HEK293 (cell line): ENCODE measurements around the gene CCDC85B.

Experiments
- CTCF ChIA-PET: fragments of 350-600 bp; formaldehyde crosslinking; extraction: SDS; loops from one replicate; lab custom pipeline; 2021; ENCODE audit warnings: antibody characterized with exemption; lab: Yijun Ruan, JAX
- POLR2A ChIA-PET: fragments of 300-600 bp; formaldehyde crosslinking; extraction: SDS; loops from one replicate; lab custom pipeline; 2020; ENCODE audit warnings: antibody characterized with exemption, inconsistent platforms; lab: Yijun Ruan, JAX
- H3K27ac ChIP-seq: fragments of 200-500 bp; sonication (Bioruptor generic); 2 replicates; pipeline ENCODE4 v1.5.1; 2014; ENCODE audit warnings: low read depth, low read length, control low read depth, inconsistent platforms; ENCODE audit errors: extremely low read depth
- H3K36me3 ChIP-seq, 2 experiments: fragments of 200-500 bp in 1 of 2; sonication (Bioruptor generic) in 1 of 2; 1 replicate in 1 of 2; 2 replicates in 1 of 2; pipeline ENCODE4 v1.5.1; 2014 to 2017; ENCODE audit warnings: inconsistent platforms in 2 of 2, low read length in 2 of 2; ENCODE audit not compliant: control insufficient read depth in 2 of 2, insufficient read depth in 1 of 2
- H3K4me1 ChIP-seq: fragments of 200-500 bp; sonication (Bioruptor generic); 2 replicates; pipeline ENCODE4 v1.5.1; 2014; ENCODE audit warnings: mild to moderate bottlenecking, low read length, inconsistent platforms; ENCODE audit not compliant: control insufficient read depth, insufficient read depth
- H3K4me3 ChIP-seq: 2 replicates; pipeline ENCODE4 v1.5.1; 2011; ENCODE audit warnings: low read depth, mild to moderate bottlenecking, control low read depth, low read length, moderate library complexity
- H3K9me3 ChIP-seq: fragments of 200-500 bp; sonication (Bioruptor generic); 2 replicates; pipeline ENCODE4 v1.5.1; 2014; ENCODE audit warnings: low read depth, low read length, inconsistent platforms; ENCODE audit not compliant: control insufficient read depth, insufficient read depth
- KLF16 ChIP-seq: fragments of 450-650 bp; formaldehyde crosslinking; IDR thresholded peaks from 2 replicates; pipeline ENCODE4 v1.5.1; 2017; ENCODE audit warnings: missing biosample characterization, missing genetic modification characterization
- OSR2 ChIP-seq: fragments of 450-650 bp; formaldehyde crosslinking; IDR thresholded peaks from 2 replicates; pipeline ENCODE4 v1.5.1; 2016; ENCODE audit warnings: missing biosample characterization, missing genetic modification characterization
- ZIC2 ChIP-seq: fragments of 450-650 bp; formaldehyde crosslinking; IDR thresholded peaks from 2 replicates; pipeline ENCODE4 v1.5.1; 2016; ENCODE audit warnings: missing biosample characterization, missing genetic modification characterization
- ZNF2 ChIP-seq: fragments of 450-650 bp; formaldehyde crosslinking; IDR thresholded peaks from 2 replicates; pipeline ENCODE4 v1.5.1; 2016; ENCODE audit warnings: missing biosample characterization, missing genetic modification characterization
- ZNF202 ChIP-seq: fragments of 450-650 bp; formaldehyde crosslinking; IDR thresholded peaks from 2 replicates; pipeline ENCODE4 v1.5.1; 2016; ENCODE audit warnings: missing biosample characterization, missing genetic modification characterization, borderline replicate concordance
- ZNF274 ChIP-seq, 2 experiments: fragments of 200-500 bp in 1 of 2; fragments of 450-650 bp in 1 of 2; sonication (Bioruptor generic) in 1 of 2; formaldehyde crosslinking in 1 of 2; IDR thresholded peaks; 2 replicates each; pipeline versions ENCODE4 v1.5.1 to v1.6.1; 2014 to 2016; ENCODE audit warnings: borderline replicate concordance in 1 of 2, inconsistent platforms in 1 of 2, low read length in 1 of 2, missing biosample characterization in 1 of 2, missing genetic modification characterization in 1 of 2
- ZNF416 ChIP-seq: fragments of 450-650 bp; formaldehyde crosslinking; IDR thresholded peaks from 2 replicates; pipeline ENCODE4 v1.5.1; 2016; ENCODE audit warnings: missing biosample characterization, missing genetic modification characterization
- ZNF423 ChIP-seq: fragments of 450-650 bp; formaldehyde crosslinking; IDR thresholded peaks from 2 replicates; pipeline ENCODE4 v1.5.1; 2016; ENCODE audit warnings: missing biosample characterization, missing genetic modification characterization
- ZNF48 ChIP-seq: fragments of 450-650 bp; formaldehyde crosslinking; IDR thresholded peaks from 2 replicates; pipeline ENCODE4 v1.5.1; 2016; ENCODE audit warnings: missing biosample characterization, missing genetic modification characterization
- ZNF521 ChIP-seq: fragments of 450-650 bp; formaldehyde crosslinking; IDR thresholded peaks from 2 replicates; pipeline ENCODE4 v1.5.1; 2017; ENCODE audit warnings: missing biosample characterization, mild to moderate bottlenecking, missing genetic modification characterization
- ZNF529 ChIP-seq: fragments of 450-650 bp; formaldehyde crosslinking; IDR thresholded peaks from 2 replicates; pipeline ENCODE4 v1.5.1; 2017; ENCODE audit warnings: missing genetic modification characterization, missing biosample characterization; ENCODE audit not compliant: insufficient replicate concordance
- ZNF560 ChIP-seq: fragments of 450-650 bp; formaldehyde crosslinking; IDR thresholded peaks from 2 replicates; pipeline ENCODE4 v1.5.1; 2017; ENCODE audit warnings: missing biosample characterization, missing genetic modification characterization, borderline replicate concordance
- TF ChIP-seq, protein P1 (sequence below): fragments of 450-650 bp; formaldehyde crosslinking; IDR thresholded peaks from 2 replicates; pipeline ENCODE4 v1.5.1; 2016; ENCODE audit warnings: missing biosample characterization, missing genetic modification characterization, borderline replicate concordance
- TF ChIP-seq, protein P2 (sequence below): fragments of 450-650 bp; formaldehyde crosslinking; IDR thresholded peaks from 2 replicates; pipeline ENCODE4 v1.5.1; 2016; ENCODE audit warnings: missing biosample characterization, missing genetic modification characterization
- TF ChIP-seq, protein P3 (sequence below): fragments of 450-650 bp; formaldehyde crosslinking; IDR thresholded peaks from 2 replicates; pipeline ENCODE4 v1.5.1; 2017; ENCODE audit warnings: missing biosample characterization, missing genetic modification characterization
- TF ChIP-seq, protein P4 (sequence below): fragments of 450-650 bp; formaldehyde crosslinking; IDR thresholded peaks from 2 replicates; pipeline ENCODE4 v1.5.1; 2016; ENCODE audit warnings: missing biosample characterization, missing genetic modification characterization

CCDC85B gene

DNA sequence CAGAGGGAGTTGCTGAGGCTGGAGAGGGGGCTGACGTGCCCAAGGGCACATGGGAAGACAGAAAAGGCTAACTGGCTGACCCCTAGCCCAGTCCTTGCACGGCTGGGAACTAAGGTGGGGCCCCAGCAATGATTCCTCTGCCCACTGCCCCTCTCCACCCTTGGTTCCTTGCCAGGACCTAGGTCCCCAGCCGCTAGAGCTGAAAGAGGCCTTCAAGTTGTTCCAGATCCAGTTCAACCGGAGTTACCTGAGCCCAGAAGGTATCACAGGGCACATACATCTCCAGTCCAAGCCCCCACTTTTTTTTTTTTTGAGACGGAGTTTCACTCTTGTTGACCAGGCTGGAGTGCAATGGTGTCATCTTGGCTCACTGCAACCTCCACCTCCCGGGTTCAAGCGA lies 10.4 kb upstream of the CCDC85B start (continued):
- TF ChIP-seq, protein P1, sequence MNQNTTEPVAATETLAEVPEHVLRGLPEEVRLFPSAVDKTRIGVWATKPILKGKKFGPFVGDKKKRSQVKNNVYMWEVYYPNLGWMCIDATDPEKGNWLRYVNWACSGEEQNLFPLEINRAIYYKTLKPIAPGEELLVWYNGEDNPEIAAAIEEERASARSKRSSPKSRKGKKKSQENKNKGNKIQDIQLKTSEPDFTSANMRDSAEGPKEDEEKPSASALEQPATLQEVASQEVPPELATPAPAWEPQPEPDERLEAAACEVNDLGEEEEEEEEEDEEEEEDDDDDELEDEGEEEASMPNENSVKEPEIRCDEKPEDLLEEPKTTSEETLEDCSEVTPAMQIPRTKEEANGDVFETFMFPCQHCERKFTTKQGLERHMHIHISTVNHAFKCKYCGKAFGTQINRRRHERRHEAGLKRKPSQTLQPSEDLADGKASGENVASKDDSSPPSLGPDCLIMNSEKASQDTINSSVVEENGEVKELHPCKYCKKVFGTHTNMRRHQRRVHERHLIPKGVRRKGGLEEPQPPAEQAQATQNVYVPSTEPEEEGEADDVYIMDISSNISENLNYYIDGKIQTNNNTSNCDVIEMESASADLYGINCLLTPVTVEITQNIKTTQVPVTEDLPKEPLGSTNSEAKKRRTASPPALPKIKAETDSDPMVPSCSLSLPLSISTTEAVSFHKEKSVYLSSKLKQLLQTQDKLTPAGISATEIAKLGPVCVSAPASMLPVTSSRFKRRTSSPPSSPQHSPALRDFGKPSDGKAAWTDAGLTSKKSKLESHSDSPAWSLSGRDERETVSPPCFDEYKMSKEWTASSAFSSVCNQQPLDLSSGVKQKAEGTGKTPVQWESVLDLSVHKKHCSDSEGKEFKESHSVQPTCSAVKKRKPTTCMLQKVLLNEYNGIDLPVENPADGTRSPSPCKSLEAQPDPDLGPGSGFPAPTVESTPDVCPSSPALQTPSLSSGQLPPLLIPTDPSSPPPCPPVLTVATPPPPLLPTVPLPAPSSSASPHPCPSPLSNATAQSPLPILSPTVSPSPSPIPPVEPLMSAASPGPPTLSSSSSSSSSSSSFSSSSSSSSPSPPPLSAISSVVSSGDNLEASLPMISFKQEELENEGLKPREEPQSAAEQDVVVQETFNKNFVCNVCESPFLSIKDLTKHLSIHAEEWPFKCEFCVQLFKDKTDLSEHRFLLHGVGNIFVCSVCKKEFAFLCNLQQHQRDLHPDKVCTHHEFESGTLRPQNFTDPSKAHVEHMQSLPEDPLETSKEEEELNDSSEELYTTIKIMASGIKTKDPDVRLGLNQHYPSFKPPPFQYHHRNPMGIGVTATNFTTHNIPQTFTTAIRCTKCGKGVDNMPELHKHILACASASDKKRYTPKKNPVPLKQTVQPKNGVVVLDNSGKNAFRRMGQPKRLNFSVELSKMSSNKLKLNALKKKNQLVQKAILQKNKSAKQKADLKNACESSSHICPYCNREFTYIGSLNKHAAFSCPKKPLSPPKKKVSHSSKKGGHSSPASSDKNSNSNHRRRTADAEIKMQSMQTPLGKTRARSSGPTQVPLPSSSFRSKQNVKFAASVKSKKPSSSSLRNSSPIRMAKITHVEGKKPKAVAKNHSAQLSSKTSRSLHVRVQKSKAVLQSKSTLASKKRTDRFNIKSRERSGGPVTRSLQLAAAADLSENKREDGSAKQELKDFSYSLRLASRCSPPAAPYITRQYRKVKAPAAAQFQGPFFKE (tag by site-specific recombination) = no peak
- no peak for TF ChIP-seq KLF16 (tag by site-specific recombination)
- no peak for TF ChIP-seq ZNF274 (IDR thresholded peaks at IDR 0.05; ENCODE audit: low read length)
- TF ChIP-seq ZNF274 (tag by site-specific recombination; IDR thresholded peaks at IDR 0.05; ENCODE audit: borderline replicate concordance) = no peak
- TF ChIP-seq ZNF416 (tag by site-specific recombination) = no peak
- TF ChIP-seq ZNF529 (tag by site-specific recombination) = no peak

DNA sequence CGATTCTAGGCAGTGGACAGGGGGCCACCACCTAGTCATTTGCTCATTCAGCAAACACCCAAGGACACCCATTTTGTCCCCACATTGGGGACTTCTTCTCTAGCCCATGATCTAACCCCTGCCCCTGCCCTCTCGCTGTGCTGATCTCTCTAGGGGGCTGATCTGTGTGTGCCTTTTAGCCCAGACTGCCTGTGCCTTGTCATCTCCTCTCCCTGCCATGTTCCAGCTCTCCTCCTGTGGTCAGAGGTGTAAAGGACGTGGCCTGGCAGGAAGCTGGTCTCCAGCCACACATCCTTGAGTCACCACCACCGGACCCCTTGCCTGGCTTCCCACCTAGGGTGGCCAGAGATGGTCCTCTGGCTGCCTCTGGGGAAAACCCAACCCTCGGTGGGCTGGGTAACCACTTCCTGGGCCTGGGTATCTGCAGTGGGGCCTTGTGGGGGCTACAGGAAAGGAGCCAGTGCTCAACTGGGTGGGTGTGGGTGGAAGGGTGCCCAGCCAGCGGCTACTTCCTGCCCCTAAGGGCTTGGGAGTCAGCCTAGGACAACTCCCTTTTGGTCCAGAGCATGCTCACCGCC lies 9.5 kb upstream of the CCDC85B start:
- POLR2A ChIA-PET = interaction anchor here (0.9 to 2.1 kb wide), 5 partner anchors 9 to 23 kb away, joined by 3 to 6 read pairs (median 4); partner anchors contain the start of genes CFL1 and MUS81
- no peak overlapping the region for H3K27ac ChIP-seq
- CTCF ChIA-PET = interaction anchor here (0.6 to 0.7 kb wide), 2 partner anchors 21 to 165 kb away, joined by 3 read pairs; partner anchors contain the start of gene MUS81
- no peaks in the 10 kb centered on the region for H3K4me1 ChIP-seq
- H3K9me3 ChIP-seq = no peaks in the 10 kb centered on the region
- H3K4me3 ChIP-seq = no peak overlapping the region
- peaks cover 0 to 41% of the 10 kb centered on the region in 2 experiments; a peak in 1 of 3 replicates for H3K36me3 ChIP-seq
- TF ChIP-seq ZIC2 (tag by site-specific recombination) = peak; percentile 18; the same call in 1 of the 2 replicates
- no peak for TF ChIP-seq ZNF202
- TF ChIP-seq, protein P2, sequence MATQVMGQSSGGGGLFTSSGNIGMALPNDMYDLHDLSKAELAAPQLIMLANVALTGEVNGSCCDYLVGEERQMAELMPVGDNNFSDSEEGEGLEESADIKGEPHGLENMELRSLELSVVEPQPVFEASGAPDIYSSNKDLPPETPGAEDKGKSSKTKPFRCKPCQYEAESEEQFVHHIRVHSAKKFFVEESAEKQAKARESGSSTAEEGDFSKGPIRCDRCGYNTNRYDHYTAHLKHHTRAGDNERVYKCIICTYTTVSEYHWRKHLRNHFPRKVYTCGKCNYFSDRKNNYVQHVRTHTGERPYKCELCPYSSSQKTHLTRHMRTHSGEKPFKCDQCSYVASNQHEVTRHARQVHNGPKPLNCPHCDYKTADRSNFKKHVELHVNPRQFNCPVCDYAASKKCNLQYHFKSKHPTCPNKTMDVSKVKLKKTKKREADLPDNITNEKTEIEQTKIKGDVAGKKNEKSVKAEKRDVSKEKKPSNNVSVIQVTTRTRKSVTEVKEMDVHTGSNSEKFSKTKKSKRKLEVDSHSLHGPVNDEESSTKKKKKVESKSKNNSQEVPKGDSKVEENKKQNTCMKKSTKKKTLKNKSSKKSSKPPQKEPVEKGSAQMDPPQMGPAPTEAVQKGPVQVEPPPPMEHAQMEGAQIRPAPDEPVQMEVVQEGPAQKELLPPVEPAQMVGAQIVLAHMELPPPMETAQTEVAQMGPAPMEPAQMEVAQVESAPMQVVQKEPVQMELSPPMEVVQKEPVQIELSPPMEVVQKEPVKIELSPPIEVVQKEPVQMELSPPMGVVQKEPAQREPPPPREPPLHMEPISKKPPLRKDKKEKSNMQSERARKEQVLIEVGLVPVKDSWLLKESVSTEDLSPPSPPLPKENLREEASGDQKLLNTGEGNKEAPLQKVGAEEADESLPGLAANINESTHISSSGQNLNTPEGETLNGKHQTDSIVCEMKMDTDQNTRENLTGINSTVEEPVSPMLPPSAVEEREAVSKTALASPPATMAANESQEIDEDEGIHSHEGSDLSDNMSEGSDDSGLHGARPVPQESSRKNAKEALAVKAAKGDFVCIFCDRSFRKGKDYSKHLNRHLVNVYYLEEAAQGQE = no peak
- TF ChIP-seq ZNF521 = no peak

DNA sequence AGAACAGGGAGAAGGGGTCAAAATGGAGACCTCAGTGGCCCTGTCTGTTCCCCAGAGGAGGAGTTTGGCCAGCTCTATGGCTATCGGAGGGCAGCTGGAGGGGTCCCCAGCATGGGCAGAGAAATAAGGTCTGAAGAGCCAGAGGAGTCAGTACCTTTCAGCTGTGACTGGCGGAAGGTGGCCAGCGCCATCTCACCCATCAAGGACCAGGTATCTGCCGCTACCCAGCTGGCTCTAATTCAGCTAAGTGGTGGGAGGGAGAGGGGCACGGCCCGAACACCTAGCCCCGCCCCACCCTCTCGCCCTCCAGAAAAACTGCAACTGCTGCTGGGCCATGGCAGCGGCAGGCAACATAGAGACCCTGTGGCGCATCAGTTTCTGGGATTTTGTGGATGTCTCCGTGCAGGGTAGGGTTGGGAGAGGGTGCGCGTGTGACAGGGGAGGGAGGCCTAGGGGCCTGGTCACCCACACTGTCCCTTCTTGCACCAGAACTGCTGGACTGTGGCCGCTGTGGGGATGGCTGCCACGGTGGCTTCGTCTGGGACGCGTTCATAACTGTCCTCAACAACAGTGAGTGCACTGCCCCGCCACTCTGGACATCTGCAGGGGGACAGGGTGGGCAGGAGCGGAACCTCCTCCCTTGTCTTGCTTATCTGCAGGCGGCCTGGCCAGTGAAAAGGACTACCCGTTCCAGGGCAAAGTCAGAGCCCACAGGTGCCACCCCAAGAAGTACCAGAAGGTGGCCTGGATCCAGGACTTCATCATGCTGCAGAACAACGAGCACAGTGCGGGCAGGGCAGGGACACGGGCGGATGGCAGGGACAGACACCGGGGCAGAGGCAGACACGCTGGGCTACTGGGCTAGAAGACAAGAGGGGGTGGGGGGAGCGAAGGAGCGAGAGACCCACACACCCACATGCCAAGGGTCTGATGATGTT lies 8.1 kb upstream of the CCDC85B start:
- ChIA-PET CTCF (interaction anchor here (0.9 to 9.5 kb wide), 6 partner anchors 8 to 170 kb away, joined by 3 to 189 read pairs (median 18); partner anchors contain the start of genes FOSL1 and KAT5), POLR2A (interaction anchor here (1.1 to 2.1 kb wide), 3 partner anchors 8 to 24 kb away, joined by 3 to 6 read pairs (median 6); partner anchors contain the start of genes CCDC85B and CFL1)
- no peaks in the 10 kb centered on the region for H3K9me3 ChIP-seq
- H3K4me3 ChIP-seq = no peak overlapping the region
- H3K4me1 ChIP-seq = no peaks in the 10 kb centered on the region
- peaks cover 0 to 53% of the 10 kb centered on the region in 2 experiments; a peak in 2 of 3 replicates for H3K36me3 ChIP-seq
- no peak overlapping the region for H3K27ac ChIP-seq
- TF ChIP-seq, protein P3, sequence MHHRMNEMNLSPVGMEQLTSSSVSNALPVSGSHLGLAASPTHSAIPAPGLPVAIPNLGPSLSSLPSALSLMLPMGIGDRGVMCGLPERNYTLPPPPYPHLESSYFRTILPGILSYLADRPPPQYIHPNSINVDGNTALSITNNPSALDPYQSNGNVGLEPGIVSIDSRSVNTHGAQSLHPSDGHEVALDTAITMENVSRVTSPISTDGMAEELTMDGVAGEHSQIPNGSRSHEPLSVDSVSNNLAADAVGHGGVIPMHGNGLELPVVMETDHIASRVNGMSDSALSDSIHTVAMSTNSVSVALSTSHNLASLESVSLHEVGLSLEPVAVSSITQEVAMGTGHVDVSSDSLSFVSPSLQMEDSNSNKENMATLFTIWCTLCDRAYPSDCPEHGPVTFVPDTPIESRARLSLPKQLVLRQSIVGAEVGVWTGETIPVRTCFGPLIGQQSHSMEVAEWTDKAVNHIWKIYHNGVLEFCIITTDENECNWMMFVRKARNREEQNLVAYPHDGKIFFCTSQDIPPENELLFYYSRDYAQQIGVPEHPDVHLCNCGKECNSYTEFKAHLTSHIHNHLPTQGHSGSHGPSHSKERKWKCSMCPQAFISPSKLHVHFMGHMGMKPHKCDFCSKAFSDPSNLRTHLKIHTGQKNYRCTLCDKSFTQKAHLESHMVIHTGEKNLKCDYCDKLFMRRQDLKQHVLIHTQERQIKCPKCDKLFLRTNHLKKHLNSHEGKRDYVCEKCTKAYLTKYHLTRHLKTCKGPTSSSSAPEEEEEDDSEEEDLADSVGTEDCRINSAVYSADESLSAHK = no peak
- TF ChIP-seq OSR2 (no peak), ZNF423 (tag by site-specific recombination) (no peak), ZNF48 (tag by site-specific recombination) (no peak), ZNF560 (tag by site-specific recombination) (no peak), ZNF2 (tag by site-specific recombination) (no peak)
- TF ChIP-seq, protein P4, sequence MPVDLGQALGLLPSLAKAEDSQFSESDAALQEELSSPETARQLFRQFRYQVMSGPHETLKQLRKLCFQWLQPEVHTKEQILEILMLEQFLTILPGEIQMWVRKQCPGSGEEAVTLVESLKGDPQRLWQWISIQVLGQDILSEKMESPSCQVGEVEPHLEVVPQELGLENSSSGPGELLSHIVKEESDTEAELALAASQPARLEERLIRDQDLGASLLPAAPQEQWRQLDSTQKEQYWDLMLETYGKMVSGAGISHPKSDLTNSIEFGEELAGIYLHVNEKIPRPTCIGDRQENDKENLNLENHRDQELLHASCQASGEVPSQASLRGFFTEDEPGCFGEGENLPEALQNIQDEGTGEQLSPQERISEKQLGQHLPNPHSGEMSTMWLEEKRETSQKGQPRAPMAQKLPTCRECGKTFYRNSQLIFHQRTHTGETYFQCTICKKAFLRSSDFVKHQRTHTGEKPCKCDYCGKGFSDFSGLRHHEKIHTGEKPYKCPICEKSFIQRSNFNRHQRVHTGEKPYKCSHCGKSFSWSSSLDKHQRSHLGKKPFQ = no peak
